Activated CD8-positive, alpha-beta T cell treated with anti-CD3 and anti-CD28 coated beads, Interleukin-2, amount 10 ng/mL, durations not matched to agents 7 days and 5 days (primary cell): ENCODE results near the gene MPP4. TPM values are rescaled to one million over a fixed set of nuclear protein-coding genes. Genes with fewer than 3 reads are reported as not detected.
"Not testable (repeated sequence)": the region's sequence is repeated elsewhere in the genome, so short reads cannot be mapped to it uniquely, and the experiment has no call there.

Source experiments
- ATAC-seq: fragments of 150-1000 bp; cut with Tn5 transposase; one replicate; pipeline ENCODE4 v1.10.0; 2021; ENCODE audit warnings: moderate library complexity
- CTCF ChIA-PET: fragments of 350-600 bp; sonication (Branson Sonifier 250); formaldehyde crosslinking; loops from one replicate; lab custom pipeline; 2021; ENCODE audit warnings: antibody characterized with exemption; lab: Charles Lee
- POLR2A ChIA-PET: fragments of 350-600 bp; sonication (Branson Sonifier 250); formaldehyde crosslinking; loops from one replicate; lab custom pipeline; 2021; ENCODE audit warnings: antibody characterized with exemption; lab: Charles Lee
- DNase-seq: peaks from one replicate; pipeline ENCODE4 v3.0.0-alpha.2; 2020
- H3K27ac Mint-ChIP-seq: one replicate; pipeline ENCODE4 v1.8.0; 2021; ENCODE audit warnings: mild to moderate bottlenecking, mixed read lengths
- H3K27me3 Mint-ChIP-seq: one replicate; pipeline ENCODE4 v1.8.0; 2021; ENCODE audit warnings: low read depth, mixed read lengths
- H3K36me3 Mint-ChIP-seq: one replicate; pipeline ENCODE4 v1.8.0; 2021; ENCODE audit warnings: low read depth, mixed read lengths
- H3K4me1 Mint-ChIP-seq: one replicate; pipeline ENCODE4 v1.8.0; 2021; ENCODE audit warnings: low read depth, mixed read lengths
- H3K4me3 Mint-ChIP-seq: one replicate; pipeline ENCODE4 v1.8.0; 2021; ENCODE audit warnings: mild to moderate bottlenecking, mixed read lengths
- H3K9me3 Mint-ChIP-seq: one replicate; pipeline ENCODE4 v1.8.0; 2022; ENCODE audit warnings: mixed read lengths; ENCODE audit not compliant: insufficient read depth
- total RNA-seq, 2 experiments: library from RNA; stranded (reverse); gene quantifications; one replicate each; pipeline ENCODE4 v1.2.3, GENCODE V29; 2021

The MPP4 gene
- total RNA-seq, 2 experiments from 2014 or later: not detected

- CTCF ChIA-PET, H3K36me3 Mint-ChIP-seq, H3K9me3 Mint-ChIP-seq, H3K27me3 Mint-ChIP-seq, POLR2A ChIA-PET, DNase-seq, ATAC-seq, H3K4me3 Mint-ChIP-seq, H3K27ac Mint-ChIP-seq, H3K4me1 Mint-ChIP-seq: not testable (repeated sequence)
Observed at GRCh38 chr2:201671205-201671604, 27.2 kb downstream of the MPP4 start.

- H3K9me3 Mint-ChIP-seq: no peaks in the 10 kb centered on the region
- POLR2A ChIA-PET: no interaction called here
- H3K4me1 Mint-ChIP-seq: no peaks in the 10 kb centered on the region
- H3K27ac Mint-ChIP-seq: no peak overlapping the region
- CTCF ChIA-PET: no interaction called here
- H3K27me3 Mint-ChIP-seq: peaks cover 2% of the 10 kb centered on the region
- no peak for ATAC-seq
- no peak overlapping the region for H3K4me3 Mint-ChIP-seq
- no peaks in the 10 kb centered on the region for H3K36me3 Mint-ChIP-seq
- no peak for DNase-seq
Observed at GRCh38 chr2:201669865-201670264, 28.6 kb downstream of the MPP4 start.

GRCh38 chr2:201668402-201668910, 30.0 kb downstream of the MPP4 start:
- ChIA-PET POLR2A (no interaction called here), CTCF (no interaction called here)
- Mint-ChIP-seq H3K4me3 (no peak overlapping the region), H3K27me3 (peaks cover 7% of the 10 kb centered on the region), H3K9me3 (no peaks in the 10 kb centered on the region), H3K27ac (no peak overlapping the region), H3K4me1 (no peaks in the 10 kb centered on the region), H3K36me3 (no peaks in the 10 kb centered on the region)
- DNase-seq (no peak), ATAC-seq (no peak)

- H3K36me3 Mint-ChIP-seq: no peaks in the 10 kb centered on the region
- DNase-seq (no peak), ATAC-seq (no peak)
- POLR2A ChIA-PET: no interaction called here
- peaks cover 5% of the 10 kb centered on the region for H3K27me3 Mint-ChIP-seq
- no peak overlapping the region for H3K4me3 Mint-ChIP-seq
- H3K9me3 Mint-ChIP-seq: no peaks in the 10 kb centered on the region
- no peak overlapping the region for H3K27ac Mint-ChIP-seq
- CTCF ChIA-PET: interaction anchor here (0.6 kb wide), 2 partner anchors 216 to 544 kb away, joined by 3 to 4 read pairs; no protein-coding TSS in a partner anchor
- no peaks in the 10 kb centered on the region for H3K4me1 Mint-ChIP-seq
Observed at GRCh38 chr2:201664334-201664733, 34.1 kb downstream of the MPP4 start.

- CTCF ChIA-PET: interaction anchor here (0.6 kb wide), 1 partner anchor 122 kb away, joined by 3 read pairs; no protein-coding TSS in a partner anchor
- DNase-seq (no peak), ATAC-seq (no peak)
- peaks cover 13% of the 10 kb centered on the region for H3K27me3 Mint-ChIP-seq
- no peaks in the 10 kb centered on the region for H3K36me3 Mint-ChIP-seq
- H3K4me3 Mint-ChIP-seq: no peak overlapping the region
- H3K9me3 Mint-ChIP-seq: no peaks in the 10 kb centered on the region
- H3K4me1 Mint-ChIP-seq: no peaks in the 10 kb centered on the region
- H3K27ac Mint-ChIP-seq: no peak overlapping the region
- POLR2A ChIA-PET: no interaction called here
Observed at GRCh38 chr2:201661366-201661765, 37.1 kb downstream of the MPP4 start.

GRCh38 chr2:201660293-201660895, 38.0 kb downstream of the MPP4 start:
- POLR2A ChIA-PET: no interaction called here
- Mint-ChIP-seq H3K27me3 (peaks cover 18% of the 10 kb centered on the region), H3K4me3 (no peak overlapping the region), H3K9me3 (no peaks in the 10 kb centered on the region), H3K27ac (no peak overlapping the region), H3K4me1 (no peaks in the 10 kb centered on the region), H3K36me3 (no peaks in the 10 kb centered on the region)
- CTCF ChIA-PET: no interaction called here
- DNase-seq (no peak), ATAC-seq (no peak)

- H3K27ac Mint-ChIP-seq: no peak overlapping the region
- ATAC-seq (no peak), DNase-seq (no peak)
- ChIA-PET POLR2A (interaction anchor here (0.6 kb wide), 1 partner anchor 404 kb away, joined by 3 read pairs; no protein-coding TSS in a partner anchor), CTCF (interaction anchor here (2.0 kb wide), 1 partner anchor 10 kb away, joined by 4 read pairs; no protein-coding TSS in a partner anchor)
- H3K4me1 Mint-ChIP-seq: peaks cover 4% of the 10 kb centered on the region
- no peaks in the 10 kb centered on the region for H3K36me3 Mint-ChIP-seq
- H3K27me3 Mint-ChIP-seq: peaks cover 14% of the 10 kb centered on the region
- H3K9me3 Mint-ChIP-seq: no peaks in the 10 kb centered on the region
- no peak overlapping the region for H3K4me3 Mint-ChIP-seq
Observed at GRCh38 chr2:201656740-201657139, 41.7 kb downstream of the MPP4 start.

GRCh38 chr2:201656102-201656501, 42.3 kb downstream of the MPP4 start:
- ChIA-PET POLR2A (interaction anchor here (0.6 kb wide), 1 partner anchor 404 kb away, joined by 3 read pairs; no protein-coding TSS in a partner anchor), CTCF (interaction anchor here (2.0 kb wide), 1 partner anchor 11 kb away, joined by 4 read pairs; no protein-coding TSS in a partner anchor)
- Mint-ChIP-seq H3K4me3 (no peak overlapping the region), H3K9me3 (no peaks in the 10 kb centered on the region), H3K4me1 (peaks cover 4% of the 10 kb centered on the region), H3K27ac (no peak overlapping the region), H3K27me3 (peaks cover 14% of the 10 kb centered on the region), H3K36me3 (no peaks in the 10 kb centered on the region)
- ATAC-seq: no peak
- no peak for DNase-seq

- POLR2A ChIA-PET: interaction anchor here (0.5 to 0.7 kb wide), 2 partner anchors 30 to 198 kb away, joined by 3 read pairs; no protein-coding TSS in a partner anchor
- Mint-ChIP-seq H3K36me3 (no peaks in the 10 kb centered on the region), H3K27me3 (peaks cover 14% of the 10 kb centered on the region), H3K4me3 (no peak overlapping the region), H3K27ac (no peak overlapping the region), H3K9me3 (no peaks in the 10 kb centered on the region), H3K4me1 (peaks cover 4% of the 10 kb centered on the region)
- CTCF ChIA-PET: no interaction called here
- no peak for DNase-seq
- no peak for ATAC-seq
Observed at GRCh38 chr2:201654616-201655384, 43.6 kb downstream of the MPP4 start.

- Mint-ChIP-seq H3K36me3 (no peaks in the 10 kb centered on the region), H3K9me3 (no peaks in the 10 kb centered on the region), H3K27ac (no peak overlapping the region), H3K4me3 (no peak overlapping the region), H3K27me3 (peaks cover 16% of the 10 kb centered on the region), H3K4me1 (peaks cover 4% of the 10 kb centered on the region)
- ChIA-PET POLR2A (no interaction called here), CTCF (no interaction called here)
- DNase-seq (no peak), ATAC-seq (no peak)
Observed at GRCh38 chr2:201653221-201653620, 45.2 kb downstream of the MPP4 start.

GRCh38 chr2:201649442-201649841, 49.0 kb downstream of the MPP4 start:
- Mint-ChIP-seq H3K27me3 (peaks cover 4% of the 10 kb centered on the region), H3K4me3 (no peak overlapping the region), H3K36me3 (no peaks in the 10 kb centered on the region), H3K27ac (no peak overlapping the region), H3K4me1 (peaks cover 6% of the 10 kb centered on the region), H3K9me3 (no peaks in the 10 kb centered on the region)
- CTCF ChIA-PET: no interaction called here
- DNase-seq (no peak), ATAC-seq (no peak)
- POLR2A ChIA-PET: no interaction called here

GRCh38 chr2:201647431-201647830, 51.0 kb downstream of the MPP4 start:
- peaks cover 4% of the 10 kb centered on the region for H3K27me3 Mint-ChIP-seq
- H3K36me3 Mint-ChIP-seq: no peaks in the 10 kb centered on the region
- no peaks in the 10 kb centered on the region for H3K9me3 Mint-ChIP-seq
- POLR2A ChIA-PET: no interaction called here
- CTCF ChIA-PET: no interaction called here
- H3K4me3 Mint-ChIP-seq: no peak overlapping the region
- ATAC-seq (no peak), DNase-seq (no peak)
- H3K27ac Mint-ChIP-seq: no peak overlapping the region
- H3K4me1 Mint-ChIP-seq: peaks cover 12% of the 10 kb centered on the region
